K562 (cell line): ENCODE measurements around the gene NEDD4L. TPM values are rescaled to one million over a fixed set of nuclear protein-coding genes. Genes with fewer than 3 reads are reported as not detected.

Source experiments
- ATAC-seq: fragments of 200-7000 bp; cut with Tn5 transposase; 3 replicates; pipeline ENCODE4 v1.9.1; 2020; ENCODE audit warnings: moderate library complexity
- BruUV-seq: library from RNA; stranded (reverse); fragments of 400-500 nt; replicated peaks from 2 replicates; lab custom pipeline; 2021; lab: Mats Ljungman, UMichigan
- CTCF ChIA-PET: fragments of 300-600 bp; formaldehyde crosslinking; extraction: SDS; loops from one replicate; lab custom pipeline; 2021; ENCODE audit warnings: low intra/inter-chr PET ratio; lab: Yijun Ruan, JAX
- POLR2A ChIA-PET: fragments of 300-600, 350-650 bp; sonication (Branson Sonifier 250); formaldehyde crosslinking; extraction: SDS; loops from one replicate; lab custom pipeline; 2021; ENCODE audit warnings: antibody characterized with exemption, inconsistent platforms; lab: Yijun Ruan, JAX
- DNase-seq, 4 experiments: peaks; one replicate each; pipeline versions ENCODE4 v3.0.0 to v3.0.0-alpha.2; 2011 to 2018; ENCODE audit warnings: low spot score in 3 of 4, mixed read lengths in 3 of 4; ENCODE audit errors: extremely low read depth in 1 of 4
- FAIRE-seq: peaks from 2 replicates; lab custom pipeline; 2011; peaks lifted over from hg19 to GRCh38; lab: Jason Lieb, UNC
- H2AFZ ChIP-seq: 2 replicates; pipeline ENCODE4 v1.6.0; 2011; ENCODE audit warnings: low read depth, low read length, control low read depth, inconsistent platforms
- H3K27ac ChIP-seq: fragments of 200-600 bp; 3 replicates; pipeline ENCODE4 v1.8.0; 2011; ENCODE audit warnings: low read depth, mild to moderate bottlenecking, control low read depth, inconsistent platforms, low read length, moderate library complexity, mixed read lengths; ENCODE audit errors: extremely low read depth
- H3K27me3 ChIP-seq, 2 experiments: fragments of 300-600 bp in 1 of 2; 2 replicates in 1 of 2; 3 replicates in 1 of 2; pipeline versions ENCODE4 v1.6.0 to v1.8.0; 2011; ENCODE audit warnings: inconsistent platforms in 2 of 2, low read length in 2 of 2, mild to moderate bottlenecking in 1 of 2, mixed read lengths in 1 of 2, moderate library complexity in 1 of 2; ENCODE audit not compliant: control insufficient read depth in 2 of 2, insufficient read depth in 2 of 2
- H3K36me3 ChIP-seq: fragments of 300-600 bp; 3 replicates; pipeline ENCODE4 v1.8.0; 2011; ENCODE audit warnings: mild to moderate bottlenecking, low read length, inconsistent platforms; ENCODE audit not compliant: control insufficient read depth, insufficient read depth
- H3K4me1 ChIP-seq, 2 experiments: fragments of 200-600 bp in 1 of 2; replicated peaks in 1 of 2; 2 replicates in 1 of 2; 3 replicates in 1 of 2; pipeline versions ENCODE4 v1.5.1 to v1.8.0; 2011; ENCODE audit warnings: inconsistent platforms in 2 of 2, low read length in 2 of 2, mild to moderate bottlenecking in 1 of 2, mixed read lengths in 1 of 2, moderate library complexity in 1 of 2; ENCODE audit not compliant: control insufficient read depth in 2 of 2, insufficient read depth in 2 of 2
- H3K4me2 ChIP-seq: 2 replicates; pipeline ENCODE4 v1.6.1; 2011; ENCODE audit warnings: low read length, control low read depth, inconsistent platforms, mixed read lengths; ENCODE audit not compliant: insufficient read depth
- H3K4me3 ChIP-seq: fragments of 200-600 bp; sonication (generic), shearing (Covaris generic); 2 replicates; pipeline ENCODE4 v1.5.1; 2016; ENCODE audit warnings: control low read depth, inconsistent platforms
- H3K79me2 ChIP-seq: fragments of 200-600 bp; 3 replicates; pipeline ENCODE4 v1.8.0; 2011; ENCODE audit warnings: low read length, inconsistent platforms; ENCODE audit not compliant: control insufficient read depth, insufficient read depth
- H3K9ac ChIP-seq, 2 experiments: 2 replicates each; pipeline versions ENCODE4 v1.6.0 to v1.6.1; 2011; ENCODE audit warnings: low read depth in 2 of 2, low read length in 2 of 2, control low read depth in 1 of 2, inconsistent platforms in 1 of 2, mild to moderate bottlenecking in 1 of 2, mixed read lengths in 1 of 2; ENCODE audit not compliant: insufficient read depth in 1 of 2
- H3K9me1 ChIP-seq: one replicate; pipeline ENCODE4 v1.6.0; 2011; ENCODE audit warnings: inconsistent platforms, mild to moderate bottlenecking, low read length, moderate library complexity; ENCODE audit not compliant: control insufficient read depth, insufficient read depth
- H3K9me3 ChIP-seq: replicated peaks from 2 replicates; pipeline ENCODE4 v1.5.1; 2011; ENCODE audit warnings: low read depth, low read length, inconsistent platforms; ENCODE audit not compliant: control insufficient read depth, insufficient read depth
- H4K20me1 ChIP-seq: replicated peaks from 2 replicates; pipeline ENCODE4 v1.6.1; 2011; ENCODE audit warnings: low read length, inconsistent platforms, mixed read lengths; ENCODE audit not compliant: control insufficient read depth, insufficient read depth
- ATF1 ChIP-seq, 2 experiments: fragments of 450-650 bp in 1 of 2; IDR thresholded peaks; 2 replicates each; pipeline ENCODE4 v1.6.1; 2016; ENCODE audit warnings: missing compliant biosample characterization in 1 of 2, missing genetic modification characterization in 1 of 2
- FOXP4 ChIP-seq: sonication (generic); formaldehyde crosslinking; IDR thresholded peaks from 2 replicates; pipeline ENCODE4 v1.8.0; 2022; ENCODE audit warnings: mild to moderate bottlenecking, missing genetic modification reagents, borderline replicate concordance
- NCOA2 ChIP-seq, 2 experiments: fragments of 450-650 bp; IDR thresholded peaks; 2 replicates each; pipeline ENCODE4 v1.6.1; 2018; ENCODE audit warnings: mild to moderate bottlenecking in 2 of 2, moderate library complexity in 1 of 2; ENCODE audit not compliant: partially characterized antibody in 2 of 2
- NR1H2 ChIP-seq: sonication (generic); formaldehyde crosslinking; IDR thresholded peaks from 2 replicates; pipeline ENCODE4 v1.4.0; 2020; ENCODE audit warnings: mild to moderate bottlenecking, missing genetic modification reagents
- NR2C1 ChIP-seq, 2 experiments: fragments of 450-650 bp; IDR thresholded peaks; 2 replicates each; pipeline ENCODE4 v1.6.1; 2017; ENCODE audit warnings: mild to moderate bottlenecking in 2 of 2, antibody characterized with exemption in 1 of 2, inconsistent platforms in 1 of 2, missing compliant biosample characterization in 1 of 2, missing genetic modification characterization in 1 of 2
- POLR2A ChIP-seq: fragments of 450-650 bp; conservative IDR thresholded peaks from 2 replicates; pipeline ENCODE4 v1.6.1; 2016
- SMARCA5 ChIP-seq: fragments of 450-650 bp; IDR thresholded peaks from 2 replicates; pipeline ENCODE4 v1.6.1; 2016
- SMARCC2 ChIP-seq: fragments of 450-650 bp; IDR thresholded peaks from 2 replicates; pipeline ENCODE4 v1.6.1; 2017; ENCODE audit warnings: antibody characterized with exemption, moderate library complexity, mild to moderate bottlenecking, low read depth
- TAF7 ChIP-seq: fragments of 450-650 bp; IDR thresholded peaks from 2 replicates; pipeline ENCODE4 v1.6.1; 2016; ENCODE audit warnings: missing genetic modification characterization, missing compliant biosample characterization
- TCF7 ChIP-seq: sonication (generic); IDR thresholded peaks from 2 replicates; pipeline ENCODE4 v1.6.1; 2016; ENCODE audit warnings: antibody characterized with exemption, borderline replicate concordance
- UBTF ChIP-seq, 2 experiments: IDR thresholded peaks; 2 replicates each; pipeline ENCODE4 v1.6.1; 2012; ENCODE audit warnings: improper control_type of control experiment in 2 of 2, low read depth in 2 of 2, low read length in 2 of 2, borderline replicate concordance in 1 of 2
- ZBTB8A ChIP-seq: fragments of 450-650 bp; IDR thresholded peaks from 2 replicates; pipeline ENCODE4 v1.6.1; 2018; ENCODE audit warnings: mild to moderate bottlenecking, moderate library complexity; ENCODE audit not compliant: partially characterized antibody
- ZC3H4 ChIP-seq: sonication (generic); formaldehyde crosslinking; IDR thresholded peaks from 2 replicates; pipeline ENCODE4 v1.9.0; 2021; ENCODE audit warnings: missing genetic modification reagents, borderline replicate concordance
- ZNF165 ChIP-seq: fragments of 250-450 bp; sonication (Bioruptor Pico); IDR thresholded peaks from 2 replicates; pipeline ENCODE4 v1.4.0; 2020; ENCODE audit warnings: borderline replicate concordance
- WGBS: fragments of 100-300 bp; shearing (Covaris generic); methylation state at CpG from one replicate; pipeline ENCODE4 v1.1.6; 2016; ENCODE audit warnings: low coverage, mixed read lengths; ENCODE audit not compliant: insufficient coverage; ENCODE audit errors: missing lambda C conversion rate; 5-methylcytosine and 5-hydroxymethylcytosine counted together
- in situ Hi-C: fragments of 300-500 bp; cut with MboI; formaldehyde crosslinking; loops from 4 replicates; pipeline ENCODE4 v1.15.0; 2018; ENCODE audit warnings: inconsistent platforms, mixed read lengths
- intact Hi-C: fragments of 100-400 bp; cut with micrococcal nuclease; formaldehyde crosslinking; loops from 2 replicates; pipeline ENCODE4 v1.14.2; 2022
- polyA plus RNA-seq, 8 experiments: library from polyadenylated mRNA; depleted of rRNA in 4 of 8; stranded (reverse) in 5 of 8; unstranded in 3 of 8; fragments of >200 nt; fragmentation: Nextera tagmentation in 2 of 8; fragmentation: Illumina TruSeq in 1 of 8; extraction: Ambion mirVana in 2 of 8; extraction: Trizol in 1 of 8; gene quantifications; 2 replicates each; pipeline versions ENCODE4 v1.2.1 to v1.2.3, GENCODE V29; 2011 to 2014; ENCODE audit warnings: inconsistent platforms in 1 of 8, missing spikeins in 1 of 8
- total RNA-seq, 7 experiments: library from RNA; depleted of rRNA in 6 of 7; stranded (reverse); fragments of >200 nt in 6 of 7; fragmentation: Illumina TruSeq in 2 of 7; extraction: Trizol in 2 of 7; gene quantifications; 2 replicates each; pipeline versions ENCODE4 v1.2.1 to v1.2.3, GENCODE V29; 2011 to 2021; ENCODE audit warnings: low replicate concordance in 1 of 7
- TF ChIP-seq, protein P1 (sequence below): IDR thresholded peaks from 2 replicates; pipeline ENCODE4 v1.6.1; 2016; ENCODE audit warnings: missing genetic modification characterization, missing compliant biosample characterization

Gene NEDD4L
- total and polyA plus RNA-seq, 9 of the 15 experiments (the other 6 are each of a cell fraction or from before 2014, with no cell fraction given): 8.1 to 33.4 (median 19.9) TPM

DNA sequence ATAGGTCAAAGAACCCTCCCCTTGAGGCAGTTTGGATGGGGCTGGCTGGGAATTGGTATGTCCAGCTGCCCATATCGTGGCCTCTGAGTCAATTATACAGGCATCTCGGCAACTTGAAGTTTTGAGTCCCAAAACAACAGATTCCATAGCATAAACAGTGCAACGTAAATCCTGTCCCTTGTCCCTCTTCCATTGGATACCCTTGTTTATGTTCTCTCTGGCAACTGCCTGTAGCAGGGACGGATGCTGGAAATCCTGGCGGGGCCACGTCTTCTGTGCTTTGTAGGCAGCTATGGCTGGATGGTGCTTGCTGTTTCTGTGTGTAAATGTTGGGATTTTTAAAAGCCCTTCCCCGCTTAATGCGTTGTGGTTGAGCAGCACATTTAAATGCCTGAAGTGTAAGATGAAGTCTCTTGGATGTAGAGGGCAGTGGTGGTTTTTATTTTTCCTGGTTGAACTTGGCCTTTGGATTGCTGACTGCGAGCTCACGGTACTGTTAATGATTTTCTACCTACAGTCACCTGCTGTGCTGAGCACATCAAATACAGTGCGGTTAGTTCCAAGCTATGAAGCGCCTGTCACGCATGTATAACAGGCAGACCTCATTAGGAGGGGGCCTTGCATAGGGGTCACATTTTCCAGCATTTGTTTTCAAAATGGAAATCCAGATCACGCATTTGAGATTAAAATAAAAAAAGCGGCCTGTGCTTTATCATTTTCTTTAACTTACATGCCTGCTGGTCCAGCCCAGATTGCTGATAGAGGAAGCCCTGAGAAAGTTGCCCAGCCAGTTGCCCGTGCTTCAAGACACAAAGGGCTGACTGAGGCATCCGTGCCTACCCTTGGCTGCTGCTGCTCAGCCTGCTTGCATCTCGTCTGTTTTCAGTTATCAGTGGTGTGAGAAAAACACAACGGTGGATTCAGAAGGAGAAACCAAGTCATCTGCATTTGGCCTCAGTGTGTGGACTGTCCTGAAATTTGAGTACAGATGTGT lies 84.7 kb downstream of the NEDD4L start:
- Histone ChIP-seq H3K36me3 (no peaks in the 10 kb centered on the region), H3K9ac (no peak overlapping the region), H3K4me3 (no peak overlapping the region), H3K27me3 (no peaks in the 10 kb centered on the region), H3K9me1 (no peaks in the 10 kb centered on the region), H3K4me2 (no peak overlapping the region), H3K9me3 (no peaks in the 10 kb centered on the region), H4K20me1 (no peaks in the 10 kb centered on the region; the same call in 1 of the 2 replicates), H2AFZ (no peak overlapping the region), H3K4me1 (no peaks in the 10 kb centered on the region), H3K27ac (no peak overlapping the region), H3K79me2 (peaks cover 7% of the 10 kb centered on the region; the same call in 2 of the 3 replicates)
- FAIRE-seq (no peak), DNase-seq (no peak), ATAC-seq (no peak)
- BruUV-seq: no TSS peak
- in situ Hi-C loops: loop anchor here (10.0 to 25.0 kb wide), 2 partner anchors 241 to 504 kb away; partner anchors contain the start of gene NARS1
- intact Hi-C loops: no loop called here
- POLR2A ChIA-PET: interaction anchor here (0.5 kb wide), 1 partner anchor 156 kb away, joined by 4 read pairs; no protein-coding TSS in a partner anchor
- 80% methylated on average over 14 of the region's 19 CpGs for WGBS
- CTCF ChIA-PET: no interaction called here
- TF ChIP-seq FOXP4 (CRISPR knock-in tag) (no peak), NR2C1 (IDR thresholded peaks at IDR 0.05) (no peak), NR2C1 (tag; IDR thresholded peaks at IDR 0.05) (no peak), TCF7 (no peak), UBTF (IDR thresholded peaks at IDR 0.05; ENCODE audit: borderline replicate concordance in 1 of 2, low read depth in 2 of 2, low read length in 2 of 2) (no peak), ZC3H4 (CRISPR knock-in tag) (no peak), SMARCA5 (no peak), ZBTB8A (no peak), POLR2A (no peak), ZNF165 (CRISPR knock-in tag) (no peak), NR1H2 (CRISPR knock-in tag) (no peak), SMARCC2 (no peak), TAF7 (tag) (no peak), NCOA2 (IDR thresholded peaks at IDR 0.05; ENCODE audit: partially characterized antibody in 2 of 2) (no peak), ATF1 (CRISPR knock-in tag; IDR thresholded peaks at IDR 0.05) (no peak), ATF1 (tag; IDR thresholded peaks at IDR 0.05) (no peak)
- TF ChIP-seq, protein P1, sequence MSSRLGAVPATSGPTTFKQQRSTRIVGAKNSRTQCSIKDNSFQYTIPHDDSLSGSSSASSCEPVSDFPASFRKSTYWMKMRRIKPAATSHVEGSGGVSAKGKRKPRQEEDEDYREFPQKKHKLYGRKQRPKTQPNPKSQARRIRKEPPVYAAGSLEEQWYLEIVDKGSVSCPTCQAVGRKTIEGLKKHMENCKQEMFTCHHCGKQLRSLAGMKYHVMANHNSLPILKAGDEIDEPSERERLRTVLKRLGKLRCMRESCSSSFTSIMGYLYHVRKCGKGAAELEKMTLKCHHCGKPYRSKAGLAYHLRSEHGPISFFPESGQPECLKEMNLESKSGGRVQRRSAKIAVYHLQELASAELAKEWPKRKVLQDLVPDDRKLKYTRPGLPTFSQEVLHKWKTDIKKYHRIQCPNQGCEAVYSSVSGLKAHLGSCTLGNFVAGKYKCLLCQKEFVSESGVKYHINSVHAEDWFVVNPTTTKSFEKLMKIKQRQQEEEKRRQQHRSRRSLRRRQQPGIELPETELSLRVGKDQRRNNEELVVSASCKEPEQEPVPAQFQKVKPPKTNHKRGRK (tag): no peak
